Loucy (cell line): ENCODE results near the gene AGR3.

ENCODE experiments used
- CTCF ChIP-seq: fragments of 200-600 bp; sonication (generic); conservative IDR thresholded peaks from 2 replicates; pipeline ENCODE4 v1.5.1; 2014; ENCODE audit warnings: mild to moderate bottlenecking, antibody characterized with exemption, low read length
- EZH2phosphoT487 ChIP-seq: fragments of 200-600 bp; IDR thresholded peaks from 2 replicates; pipeline ENCODE4 v1.6.1; 2018; ENCODE audit warnings: antibody characterized with exemption, mild to moderate bottlenecking, moderate library complexity, borderline replicate concordance

- TF ChIP-seq CTCF (no peak), EZH2phosphoT487 (no peak)
These were observed 32.3 kb downstream of the AGR3 start for GRCh38 chr7:16849296-16850148.
